ENCODE results near the gene GAS2L1.

DNA sequence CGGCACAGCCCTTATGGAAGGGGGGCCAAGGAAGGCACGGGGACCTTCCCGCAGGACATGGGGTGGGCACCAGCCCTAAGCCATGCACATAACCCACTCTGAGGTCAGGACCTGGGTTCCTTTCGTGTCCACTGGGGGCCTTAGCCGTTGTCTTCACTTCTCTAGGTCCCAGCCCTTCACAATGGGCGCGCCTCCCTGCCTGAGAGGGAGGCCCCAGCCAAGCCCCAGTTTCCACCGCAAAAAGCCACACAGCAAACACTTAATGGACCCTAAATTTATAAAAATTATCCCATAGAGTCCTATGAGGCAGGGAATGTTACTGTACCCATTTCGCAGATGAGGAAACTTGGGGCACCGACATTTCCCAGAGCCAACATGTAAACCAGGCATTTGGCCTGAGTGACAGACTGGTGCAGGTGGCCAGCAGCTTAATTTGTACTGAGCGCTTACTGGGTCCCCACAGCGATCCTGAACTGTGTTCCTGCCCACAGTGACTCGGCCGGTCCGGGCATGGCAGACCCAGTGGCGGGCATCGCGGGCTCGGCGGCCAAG is 1.2 kb downstream of the GAS2L1 start:
- TF ChIP-seq TCF4 (CRISPR knock-in tag; IDR thresholded peaks at IDR 0.05; ENCODE audit: borderline replicate concordance) (no peak), ISL1 (CRISPR knock-in tag; IDR thresholded peaks at IDR 0.05) (no peak), ZFP3 (CRISPR knock-in tag; IDR thresholded peaks at IDR 0.05) (no peak), ZNF70 (CRISPR knock-in tag; IDR thresholded peaks at IDR 0.05) (no peak), RARB (CRISPR knock-in tag; IDR thresholded peaks at IDR 0.05) (no peak), ZFP30 (CRISPR knock-in tag; IDR thresholded peaks at IDR 0.05) (no peak), ARNTL (CRISPR knock-in tag; IDR thresholded peaks at IDR 0.05; ENCODE audit: borderline replicate concordance, low read depth) (no peak)
- TF ChIP-seq, protein P1, sequence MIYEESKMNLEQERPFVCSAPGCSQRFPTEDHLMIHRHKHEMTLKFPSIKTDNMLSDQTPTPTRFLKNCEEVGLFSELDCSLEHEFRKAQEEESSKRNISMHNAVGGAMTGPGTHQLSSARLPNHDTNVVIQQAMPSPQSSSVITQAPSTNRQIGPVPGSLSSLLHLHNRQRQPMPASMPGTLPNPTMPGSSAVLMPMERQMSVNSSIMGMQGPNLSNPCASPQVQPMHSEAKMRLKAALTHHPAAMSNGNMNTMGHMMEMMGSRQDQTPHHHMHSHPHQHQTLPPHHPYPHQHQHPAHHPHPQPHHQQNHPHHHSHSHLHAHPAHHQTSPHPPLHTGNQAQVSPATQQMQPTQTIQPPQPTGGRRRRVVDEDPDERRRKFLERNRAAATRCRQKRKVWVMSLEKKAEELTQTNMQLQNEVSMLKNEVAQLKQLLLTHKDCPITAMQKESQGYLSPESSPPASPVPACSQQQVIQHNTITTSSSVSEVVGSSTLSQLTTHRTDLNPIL (CRISPR knock-in tag; IDR thresholded peaks at IDR 0.05; ENCODE audit: low read depth): no peak
